OCI-LY7 (cell line): ENCODE results near the gene LCE1B. TPM values are rescaled to one million over a fixed set of nuclear protein-coding genes. Genes with fewer than 3 reads are reported as not detected.

Source experiments
- BruUV-seq: library from RNA; stranded (reverse); fragments of 400-500 nt; replicated peaks from 2 replicates; lab custom pipeline; 2021; lab: Mats Ljungman, UMichigan
- CTCF ChIA-PET: fragments of 300-600 bp; sonication (Branson Sonifier 250); formaldehyde crosslinking; loops from one replicate; lab custom pipeline; 2022; ENCODE audit warnings: antibody characterized with exemption; ENCODE audit not compliant: unreplicated experiment; lab: Charles Lee
- POLR2A ChIA-PET: fragments of 300-600 bp; sonication (Branson Sonifier 250); formaldehyde crosslinking; loops from one replicate; lab custom pipeline; 2022; ENCODE audit warnings: antibody characterized with exemption; lab: Charles Lee
- DNase-seq: peaks from one replicate; pipeline ENCODE4 v3.0.0-alpha.2; 2015; ENCODE audit warnings: low spot score
- H2AFZ ChIP-seq: fragments of 200-600 bp; sonication (generic), shearing (Covaris generic); 2 replicates; pipeline ENCODE4 v1.6.1; 2014; ENCODE audit warnings: mild to moderate bottlenecking, antibody characterized with exemption, low read length, moderate library complexity
- H3K27ac ChIP-seq: fragments of 200-600 bp; sonication (generic); 2 replicates; pipeline ENCODE4 v1.5.1; 2014; ENCODE audit warnings: mixed run types, low read depth, mild to moderate bottlenecking, moderate library complexity, low read length, inconsistent platforms; ENCODE audit not compliant: poor library complexity, severe bottlenecking
- H3K36me3 ChIP-seq: fragments of 200-600 bp; sonication (generic); 2 replicates; pipeline ENCODE4 v1.6.1; 2014; ENCODE audit warnings: mild to moderate bottlenecking, antibody characterized with exemption, low read length, moderate library complexity, mixed read lengths; ENCODE audit not compliant: insufficient read depth
- H3K4me1 ChIP-seq: fragments of 200-600 bp; sonication (generic); 2 replicates; pipeline ENCODE4 v1.5.1; 2014; ENCODE audit warnings: mild to moderate bottlenecking, low read length; ENCODE audit not compliant: insufficient read depth, poor library complexity, severe bottlenecking
- H3K4me2 ChIP-seq: fragments of 200-600 bp; sonication (generic); 2 replicates; pipeline ENCODE4 v1.6.1; 2014; ENCODE audit warnings: mild to moderate bottlenecking, low read length
- H3K4me3 ChIP-seq: fragments of 200-600 bp; sonication (generic); 2 replicates; pipeline ENCODE4 v1.5.1; 2014; ENCODE audit warnings: mild to moderate bottlenecking, low read depth, low read length; ENCODE audit not compliant: poor library complexity, severe bottlenecking
- H3K79me2 ChIP-seq: fragments of 200-600 bp; sonication (generic); 2 replicates; pipeline ENCODE4 v1.6.1; 2016; ENCODE audit warnings: low read depth, mild to moderate bottlenecking, low read length, moderate library complexity, mixed read lengths; ENCODE audit not compliant: insufficient read depth
- H3K9me2 ChIP-seq: fragments of 200-600 bp; sonication (generic); 2 replicates; pipeline ENCODE4 v1.6.1; 2016; ENCODE audit warnings: mild to moderate bottlenecking, low read length, mixed read lengths; ENCODE audit not compliant: insufficient read depth
- H3K9me3 ChIP-seq: fragments of 200-600 bp; sonication (generic); 2 replicates; pipeline ENCODE4 v1.6.1; 2014; ENCODE audit warnings: mild to moderate bottlenecking, mixed run types, low read length, mixed read lengths
- H4K20me1 ChIP-seq: fragments of 200-600 bp; sonication (generic); 2 replicates; pipeline ENCODE4 v1.6.1; 2014; ENCODE audit warnings: mild to moderate bottlenecking, antibody characterized with exemption, low read length, moderate library complexity, mixed read lengths; ENCODE audit not compliant: insufficient read depth
- EZH2phosphoT487 ChIP-seq: fragments of 200-600 bp; sonication (generic); IDR thresholded peaks from 2 replicates; pipeline ENCODE4 v1.6.1; 2018; ENCODE audit warnings: low read depth, borderline replicate concordance, mild to moderate bottlenecking, mixed run types, antibody characterized with exemption, low read length, moderate library complexity, mixed read lengths
- intact Hi-C: fragments of 100-400 bp; cut with micrococcal nuclease; formaldehyde crosslinking; loops from one replicate; pipeline ENCODE4 v1.10.0; 2022; ENCODE audit not compliant: unreplicated experiment
- total RNA-seq, 2 experiments: library from RNA; depleted of rRNA in 1 of 2; stranded (reverse); fragments of >200 nt in 1 of 2; shearing (Covaris generic) in 1 of 2; gene quantifications; 2 replicates each; pipeline ENCODE4 v1.2.3, GENCODE V29; 2014 to 2022
- TF ChIP-seq, protein P1 (sequence below): fragments of 200-600 bp; sonication (generic); conservative IDR thresholded peaks from 2 replicates; pipeline ENCODE4 v1.5.1; 2014; ENCODE audit warnings: mild to moderate bottlenecking, antibody characterized with exemption, low read length, moderate library complexity, mixed read lengths

LCE1B gene
- total RNA-seq, 2 experiments from 2014 or later = not detected

DNA sequence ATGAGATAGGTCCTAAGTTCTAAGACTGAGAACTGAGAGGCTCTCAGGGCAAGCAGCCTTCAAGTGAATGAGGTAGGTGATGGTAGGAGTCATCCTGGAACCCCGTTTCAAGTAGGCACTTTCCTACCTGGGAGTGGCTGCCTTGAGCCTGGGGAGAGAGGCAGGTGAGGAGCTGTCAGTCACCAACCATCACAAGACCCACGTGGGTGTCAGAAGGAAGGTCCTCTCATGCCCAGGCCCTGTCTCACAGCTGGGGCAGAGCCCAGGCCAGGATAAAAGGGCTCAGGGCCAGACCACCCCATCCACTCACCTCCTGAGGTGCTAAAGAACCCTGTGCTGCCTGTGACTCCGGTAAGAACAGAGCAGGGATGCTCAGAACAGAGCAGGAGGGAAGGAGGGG, 15.3 kb upstream of the LCE1B start, which contains the start of gene LCE1D:
LCE1D (plus strand) TSS at position 301 of the 400 bp plus-strand sequence. CDS start 1,074 bp downstream, outside the sequence.
- no peaks in the 10 kb centered on the region for H3K9me3 ChIP-seq
- ChIA-PET CTCF (no interaction called here), POLR2A (no interaction called here)
- no TSS peak for BruUV-seq
- no peaks in the 10 kb centered on the region for H3K9me2 ChIP-seq
- no peak within 1 kb of the TSS for H3K4me2 ChIP-seq
- no peak within 1 kb of the TSS for H3K27ac ChIP-seq
- no peaks in the 10 kb centered on the region for H4K20me1 ChIP-seq
- intact Hi-C loops = no loop called here
- TF ChIP-seq EZH2phosphoT487 = no peak
- TF ChIP-seq, protein P1, sequence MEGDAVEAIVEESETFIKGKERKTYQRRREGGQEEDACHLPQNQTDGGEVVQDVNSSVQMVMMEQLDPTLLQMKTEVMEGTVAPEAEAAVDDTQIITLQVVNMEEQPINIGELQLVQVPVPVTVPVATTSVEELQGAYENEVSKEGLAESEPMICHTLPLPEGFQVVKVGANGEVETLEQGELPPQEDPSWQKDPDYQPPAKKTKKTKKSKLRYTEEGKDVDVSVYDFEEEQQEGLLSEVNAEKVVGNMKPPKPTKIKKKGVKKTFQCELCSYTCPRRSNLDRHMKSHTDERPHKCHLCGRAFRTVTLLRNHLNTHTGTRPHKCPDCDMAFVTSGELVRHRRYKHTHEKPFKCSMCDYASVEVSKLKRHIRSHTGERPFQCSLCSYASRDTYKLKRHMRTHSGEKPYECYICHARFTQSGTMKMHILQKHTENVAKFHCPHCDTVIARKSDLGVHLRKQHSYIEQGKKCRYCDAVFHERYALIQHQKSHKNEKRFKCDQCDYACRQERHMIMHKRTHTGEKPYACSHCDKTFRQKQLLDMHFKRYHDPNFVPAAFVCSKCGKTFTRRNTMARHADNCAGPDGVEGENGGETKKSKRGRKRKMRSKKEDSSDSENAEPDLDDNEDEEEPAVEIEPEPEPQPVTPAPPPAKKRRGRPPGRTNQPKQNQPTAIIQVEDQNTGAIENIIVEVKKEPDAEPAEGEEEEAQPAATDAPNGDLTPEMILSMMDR = no peak
- no peak within 1 kb of the TSS for H2AFZ ChIP-seq
- DNase-seq = no peak
- no peaks in the 10 kb centered on the region for H3K79me2 ChIP-seq
- H3K36me3 ChIP-seq = no peaks in the 10 kb centered on the region
- H3K4me1 ChIP-seq = no peaks in the 10 kb centered on the region
- no peak within 1 kb of the TSS for H3K4me3 ChIP-seq

DNA sequence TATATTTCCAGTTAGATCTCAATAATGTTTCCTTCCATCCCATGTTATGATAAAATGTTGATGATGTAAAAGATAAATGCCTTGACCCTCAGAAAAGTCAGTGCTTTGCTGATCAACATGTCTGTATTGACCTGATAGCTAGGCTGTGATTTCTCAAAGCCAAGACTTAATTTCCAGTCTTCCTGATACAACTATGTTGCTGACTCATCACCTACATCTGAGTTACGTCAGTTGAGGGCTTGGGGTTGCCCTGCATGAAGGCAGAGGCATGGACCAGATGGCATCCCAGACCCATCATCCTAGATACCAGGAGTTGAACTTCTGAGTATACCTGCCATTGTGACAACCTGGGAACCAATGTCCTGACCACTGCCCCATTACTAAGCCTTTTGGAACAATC, 10.4 kb upstream of the LCE1B start:
- Histone ChIP-seq H4K20me1 (no peaks in the 10 kb centered on the region), H3K9me3 (no peaks in the 10 kb centered on the region), H3K4me3 (no peak overlapping the region), H3K4me2 (no peak overlapping the region), H3K36me3 (no peaks in the 10 kb centered on the region), H3K27ac (no peak overlapping the region), H3K9me2 (no peaks in the 10 kb centered on the region), H2AFZ (no peak overlapping the region), H3K4me1 (no peaks in the 10 kb centered on the region), H3K79me2 (no peaks in the 10 kb centered on the region)
- no peak for DNase-seq
- ChIA-PET CTCF (no interaction called here), POLR2A (interaction anchor here (0.9 to 1.3 kb wide), 2 partner anchors 15 to 18 kb away, joined by 3 read pairs; no protein-coding TSS in a partner anchor)
- BruUV-seq = no TSS peak
- TF ChIP-seq EZH2phosphoT487 = no peak
- TF ChIP-seq, protein P1 = no peak
- intact Hi-C loops = no loop called here

DNA sequence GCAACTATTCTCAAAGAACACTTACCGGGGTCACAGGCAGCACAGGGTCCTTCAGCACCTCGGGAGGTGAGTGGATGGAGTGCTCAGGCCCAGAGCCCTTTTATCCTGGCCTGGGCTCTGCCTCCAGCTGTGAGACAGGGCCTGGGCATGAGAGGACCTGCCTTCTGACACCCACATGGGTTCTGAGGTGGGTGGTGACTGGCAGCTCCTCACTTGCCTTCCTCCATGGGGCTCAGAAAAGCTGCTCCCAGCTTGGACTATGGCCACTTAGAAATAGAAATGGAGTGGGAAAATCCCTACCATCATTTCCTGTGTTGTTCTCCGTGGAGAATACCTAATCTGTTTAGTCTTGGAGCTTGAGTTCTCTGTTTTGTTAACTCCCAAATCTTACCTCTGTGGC, 5.2 kb upstream of the LCE1B start, which contains the start of gene LCE1C:
LCE1C (minus strand) TSS at position 76 of the 400 bp plus-strand sequence. CDS start 1,173 bp downstream, outside the sequence.
- H3K9me2 ChIP-seq = no peaks in the 10 kb centered on the region
- TF ChIP-seq EZH2phosphoT487 = no peak
- TF ChIP-seq, protein P1 = no peak
- H3K4me2 ChIP-seq = no peak within 1 kb of the TSS
- no TSS peak for BruUV-seq
- POLR2A ChIA-PET = no interaction called here
- no peaks in the 10 kb centered on the region for H3K4me1 ChIP-seq
- no peak within 1 kb of the TSS for H2AFZ ChIP-seq
- H3K9me3 ChIP-seq = no peaks in the 10 kb centered on the region
- intact Hi-C loops = no loop called here
- H4K20me1 ChIP-seq = no peaks in the 10 kb centered on the region
- no peak within 1 kb of the TSS for H3K4me3 ChIP-seq
- H3K27ac ChIP-seq = no peak within 1 kb of the TSS
- no peak for DNase-seq
- H3K79me2 ChIP-seq = no peaks in the 10 kb centered on the region
- H3K36me3 ChIP-seq = no peaks in the 10 kb centered on the region
- CTCF ChIA-PET = no interaction called here
